OCI-LY7 (cell line): ENCODE data around the gene ZCCHC14. TPM values are rescaled to one million over a fixed set of nuclear protein-coding genes. Genes with fewer than 3 reads are reported as not detected.

Experiments
- BruUV-seq: library from RNA; stranded (reverse); fragments of 400-500 nt; replicated peaks from 2 replicates; lab custom pipeline; 2021; lab: Mats Ljungman, UMichigan
- CTCF ChIA-PET: fragments of 300-600 bp; sonication (Branson Sonifier 250); formaldehyde crosslinking; loops from one replicate; lab custom pipeline; 2022; ENCODE audit warnings: antibody characterized with exemption; ENCODE audit not compliant: unreplicated experiment; lab: Charles Lee
- POLR2A ChIA-PET: fragments of 300-600 bp; sonication (Branson Sonifier 250); formaldehyde crosslinking; loops from one replicate; lab custom pipeline; 2022; ENCODE audit warnings: antibody characterized with exemption; lab: Charles Lee
- DNase-seq: peaks from one replicate; pipeline ENCODE4 v3.0.0-alpha.2; 2015; ENCODE audit warnings: low spot score
- H2AFZ ChIP-seq: fragments of 200-600 bp; sonication (generic), shearing (Covaris generic); 2 replicates; pipeline ENCODE4 v1.6.1; 2014; ENCODE audit warnings: mild to moderate bottlenecking, antibody characterized with exemption, low read length, moderate library complexity
- H3K27ac ChIP-seq: fragments of 200-600 bp; sonication (generic); 2 replicates; pipeline ENCODE4 v1.5.1; 2014; ENCODE audit warnings: mixed run types, low read depth, mild to moderate bottlenecking, moderate library complexity, low read length, inconsistent platforms; ENCODE audit not compliant: poor library complexity, severe bottlenecking
- H3K36me3 ChIP-seq: fragments of 200-600 bp; sonication (generic); 2 replicates; pipeline ENCODE4 v1.6.1; 2014; ENCODE audit warnings: mild to moderate bottlenecking, antibody characterized with exemption, low read length, moderate library complexity, mixed read lengths; ENCODE audit not compliant: insufficient read depth
- H3K4me1 ChIP-seq: fragments of 200-600 bp; sonication (generic); 2 replicates; pipeline ENCODE4 v1.5.1; 2014; ENCODE audit warnings: mild to moderate bottlenecking, low read length; ENCODE audit not compliant: insufficient read depth, poor library complexity, severe bottlenecking
- H3K4me2 ChIP-seq: fragments of 200-600 bp; sonication (generic); 2 replicates; pipeline ENCODE4 v1.6.1; 2014; ENCODE audit warnings: mild to moderate bottlenecking, low read length
- H3K4me3 ChIP-seq: fragments of 200-600 bp; sonication (generic); 2 replicates; pipeline ENCODE4 v1.5.1; 2014; ENCODE audit warnings: mild to moderate bottlenecking, low read depth, low read length; ENCODE audit not compliant: poor library complexity, severe bottlenecking
- H3K79me2 ChIP-seq: fragments of 200-600 bp; sonication (generic); 2 replicates; pipeline ENCODE4 v1.6.1; 2016; ENCODE audit warnings: low read depth, mild to moderate bottlenecking, low read length, moderate library complexity, mixed read lengths; ENCODE audit not compliant: insufficient read depth
- H3K9me2 ChIP-seq: fragments of 200-600 bp; sonication (generic); 2 replicates; pipeline ENCODE4 v1.6.1; 2016; ENCODE audit warnings: mild to moderate bottlenecking, low read length, mixed read lengths; ENCODE audit not compliant: insufficient read depth
- H3K9me3 ChIP-seq: fragments of 200-600 bp; sonication (generic); 2 replicates; pipeline ENCODE4 v1.6.1; 2014; ENCODE audit warnings: mild to moderate bottlenecking, mixed run types, low read length, mixed read lengths
- H4K20me1 ChIP-seq: fragments of 200-600 bp; sonication (generic); 2 replicates; pipeline ENCODE4 v1.6.1; 2014; ENCODE audit warnings: mild to moderate bottlenecking, antibody characterized with exemption, low read length, moderate library complexity, mixed read lengths; ENCODE audit not compliant: insufficient read depth
- EZH2phosphoT487 ChIP-seq: fragments of 200-600 bp; sonication (generic); IDR thresholded peaks from 2 replicates; pipeline ENCODE4 v1.6.1; 2018; ENCODE audit warnings: low read depth, borderline replicate concordance, mild to moderate bottlenecking, mixed run types, antibody characterized with exemption, low read length, moderate library complexity, mixed read lengths
- intact Hi-C: fragments of 100-400 bp; cut with micrococcal nuclease; formaldehyde crosslinking; loops from one replicate; pipeline ENCODE4 v1.10.0; 2022; ENCODE audit not compliant: unreplicated experiment
- total RNA-seq, 2 experiments: library from RNA; depleted of rRNA in 1 of 2; stranded (reverse); fragments of >200 nt in 1 of 2; shearing (Covaris generic) in 1 of 2; gene quantifications; 2 replicates each; pipeline ENCODE4 v1.2.3, GENCODE V29; 2014 to 2022
- TF ChIP-seq, protein P1 (sequence below): fragments of 200-600 bp; sonication (generic); conservative IDR thresholded peaks from 2 replicates; pipeline ENCODE4 v1.5.1; 2014; ENCODE audit warnings: mild to moderate bottlenecking, antibody characterized with exemption, low read length, moderate library complexity, mixed read lengths

ZCCHC14 gene
- total RNA-seq, 2 experiments from 2014 or later = 8.5 to 17.1 TPM

DNA sequence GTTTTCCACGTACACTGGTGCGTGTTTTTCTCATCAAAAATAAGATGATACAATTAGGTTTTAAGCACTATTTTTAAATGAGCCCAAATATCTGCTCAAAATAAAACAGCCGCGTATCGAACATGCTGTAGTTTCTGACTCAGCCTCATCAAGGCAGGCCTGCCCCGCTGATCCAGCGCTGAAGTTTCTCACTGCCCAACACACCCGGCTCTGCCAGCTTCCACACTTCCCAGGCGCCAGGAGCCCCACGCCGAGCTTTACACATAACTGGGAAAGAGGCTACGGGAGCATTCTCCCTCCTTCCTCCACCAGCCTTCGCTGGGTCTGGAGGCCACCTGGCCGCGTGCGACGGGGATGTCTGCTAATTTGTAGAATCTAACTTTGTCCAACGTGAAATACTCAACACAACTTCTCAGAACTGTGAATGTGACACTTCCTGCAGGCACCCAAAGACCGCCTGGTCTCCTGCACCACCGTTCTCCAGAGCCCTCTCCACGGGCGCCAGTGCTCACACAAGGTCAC lies 58.6 kb downstream of the ZCCHC14 start:
- BruUV-seq = no TSS peak
- Histone ChIP-seq H3K79me2 (no peaks in the 10 kb centered on the region), H2AFZ (no peak overlapping the region), H3K9me3 (no peaks in the 10 kb centered on the region), H4K20me1 (no peaks in the 10 kb centered on the region), H3K27ac (no peak overlapping the region), H3K36me3 (no peaks in the 10 kb centered on the region), H3K9me2 (no peaks in the 10 kb centered on the region), H3K4me3 (no peak overlapping the region), H3K4me1 (peaks cover 9% of the 10 kb centered on the region), H3K4me2 (no peak overlapping the region)
- ChIA-PET POLR2A (no interaction called here), CTCF (no interaction called here)
- no peak for DNase-seq
- intact Hi-C loops = no loop called here
- TF ChIP-seq, protein P1, sequence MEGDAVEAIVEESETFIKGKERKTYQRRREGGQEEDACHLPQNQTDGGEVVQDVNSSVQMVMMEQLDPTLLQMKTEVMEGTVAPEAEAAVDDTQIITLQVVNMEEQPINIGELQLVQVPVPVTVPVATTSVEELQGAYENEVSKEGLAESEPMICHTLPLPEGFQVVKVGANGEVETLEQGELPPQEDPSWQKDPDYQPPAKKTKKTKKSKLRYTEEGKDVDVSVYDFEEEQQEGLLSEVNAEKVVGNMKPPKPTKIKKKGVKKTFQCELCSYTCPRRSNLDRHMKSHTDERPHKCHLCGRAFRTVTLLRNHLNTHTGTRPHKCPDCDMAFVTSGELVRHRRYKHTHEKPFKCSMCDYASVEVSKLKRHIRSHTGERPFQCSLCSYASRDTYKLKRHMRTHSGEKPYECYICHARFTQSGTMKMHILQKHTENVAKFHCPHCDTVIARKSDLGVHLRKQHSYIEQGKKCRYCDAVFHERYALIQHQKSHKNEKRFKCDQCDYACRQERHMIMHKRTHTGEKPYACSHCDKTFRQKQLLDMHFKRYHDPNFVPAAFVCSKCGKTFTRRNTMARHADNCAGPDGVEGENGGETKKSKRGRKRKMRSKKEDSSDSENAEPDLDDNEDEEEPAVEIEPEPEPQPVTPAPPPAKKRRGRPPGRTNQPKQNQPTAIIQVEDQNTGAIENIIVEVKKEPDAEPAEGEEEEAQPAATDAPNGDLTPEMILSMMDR = no peak
- no peak for TF ChIP-seq EZH2phosphoT487

DNA sequence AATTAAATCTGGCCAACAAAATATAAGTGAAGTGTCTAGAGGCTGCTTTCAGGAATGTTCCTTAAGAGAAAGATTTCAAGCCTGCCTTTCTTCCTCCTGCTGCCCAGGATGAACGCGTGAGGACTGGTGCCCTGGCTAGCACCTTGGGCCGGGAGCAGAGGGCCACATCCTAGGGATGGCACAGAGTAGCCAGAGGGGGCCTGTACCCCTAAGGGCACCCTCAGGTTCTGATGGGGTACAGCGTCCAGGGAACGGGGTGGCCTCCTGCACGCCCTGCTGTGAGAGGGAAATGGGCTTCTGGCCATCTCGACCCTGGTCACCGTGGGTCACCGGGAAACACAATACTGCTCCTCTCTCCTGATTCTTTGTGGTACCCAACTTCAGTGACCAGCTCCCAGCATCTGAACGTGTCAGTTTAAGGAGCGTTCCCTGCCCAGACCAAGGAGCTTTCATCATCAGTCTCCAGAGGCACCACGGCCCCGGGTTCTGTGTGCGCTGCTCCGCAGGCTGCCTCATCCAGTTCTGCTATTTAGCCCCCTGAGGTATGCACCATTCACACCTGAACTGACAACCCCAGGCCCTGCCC lies 60.4 kb downstream of the ZCCHC14 start:
- no TSS peak for BruUV-seq
- no peak overlapping the region for H3K4me3 ChIP-seq
- no peak overlapping the region for H3K27ac ChIP-seq
- TF ChIP-seq EZH2phosphoT487 = no peak
- TF ChIP-seq, protein P1 = no peak
- no peaks in the 10 kb centered on the region for H3K9me3 ChIP-seq
- ChIA-PET CTCF (no interaction called here), POLR2A (no interaction called here)
- H3K79me2 ChIP-seq = no peaks in the 10 kb centered on the region
- intact Hi-C loops = no loop called here
- no peak for DNase-seq
- no peaks in the 10 kb centered on the region for H3K36me3 ChIP-seq
- no peak overlapping the region for H2AFZ ChIP-seq
- H3K9me2 ChIP-seq = no peaks in the 10 kb centered on the region
- no peaks in the 10 kb centered on the region for H4K20me1 ChIP-seq
- H3K4me1 ChIP-seq = peaks cover 9% of the 10 kb centered on the region
- H3K4me2 ChIP-seq = no peak overlapping the region

DNA sequence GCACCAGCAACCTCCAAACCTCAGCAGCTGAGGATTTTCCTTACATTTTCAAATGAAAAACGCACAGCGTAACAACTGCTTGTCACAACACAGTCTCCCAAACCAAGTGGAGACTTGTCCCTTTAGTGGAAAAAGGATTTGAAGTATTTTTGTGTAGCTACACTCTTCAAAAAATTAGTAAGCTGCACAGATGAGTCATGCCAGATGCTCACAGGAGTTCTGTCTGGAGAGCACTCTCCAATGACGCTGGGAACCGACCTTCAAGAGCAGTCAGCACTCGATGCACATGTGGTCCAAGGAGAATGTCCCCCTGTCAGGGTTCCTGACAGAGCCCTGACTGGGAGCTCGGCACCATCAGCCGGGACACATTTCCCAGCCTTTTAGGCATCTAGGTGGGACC lies 60.9 kb downstream of the ZCCHC14 start:
- no peak for DNase-seq
- Histone ChIP-seq H3K4me1 (peaks cover 9% of the 10 kb centered on the region), H3K27ac (no peak overlapping the region), H3K36me3 (no peaks in the 10 kb centered on the region), H3K79me2 (no peaks in the 10 kb centered on the region), H3K4me2 (no peak overlapping the region), H3K9me3 (no peaks in the 10 kb centered on the region), H3K4me3 (no peak overlapping the region), H4K20me1 (no peaks in the 10 kb centered on the region), H3K9me2 (no peaks in the 10 kb centered on the region), H2AFZ (no peak overlapping the region)
- BruUV-seq = no TSS peak
- intact Hi-C loops = no loop called here
- ChIA-PET POLR2A (no interaction called here), CTCF (no interaction called here)
- TF ChIP-seq EZH2phosphoT487 = no peak
- TF ChIP-seq, protein P1 = no peak
